Activated CD4-positive, alpha-beta memory T cell treated with anti-CD3 and anti-CD28 coated beads, Interleukin-2, amount 10 ng/mL, durations not matched to agents 7 days and 5 days (primary cell): Measurements from ENCODE around the gene ADGRA3. TPM values are rescaled to one million over a fixed set of nuclear protein-coding genes. Genes with fewer than 3 reads are reported as not detected.

ENCODE experiments used
- CTCF ChIA-PET: fragments of 350-600 bp; sonication (Branson Sonifier 250); formaldehyde crosslinking; loops from one replicate; lab custom pipeline; 2021; ENCODE audit warnings: antibody characterized with exemption, inconsistent platforms; lab: Charles Lee
- POLR2A ChIA-PET: fragments of 350-600 bp; sonication (Branson Sonifier 250); formaldehyde crosslinking; loops from one replicate; lab custom pipeline; 2021; ENCODE audit warnings: antibody characterized with exemption; lab: Charles Lee
- DNase-seq: peaks from one replicate; pipeline ENCODE4 v3.0.0-alpha.2; 2020
- H3K27ac Mint-ChIP-seq: one replicate; pipeline ENCODE4 v1.8.0; 2021; ENCODE audit warnings: mild to moderate bottlenecking, mixed read lengths
- H3K27me3 Mint-ChIP-seq: one replicate; pipeline ENCODE4 v1.8.0; 2021; ENCODE audit warnings: mixed read lengths
- H3K36me3 Mint-ChIP-seq: one replicate; pipeline ENCODE4 v1.8.0; 2021; ENCODE audit warnings: low read depth, mixed read lengths
- H3K4me1 Mint-ChIP-seq: one replicate; pipeline ENCODE4 v1.8.0; 2021; ENCODE audit warnings: mixed read lengths
- H3K4me3 Mint-ChIP-seq: one replicate; pipeline ENCODE4 v1.8.0; 2021; ENCODE audit warnings: mild to moderate bottlenecking, mixed read lengths
- H3K9me3 Mint-ChIP-seq: one replicate; pipeline ENCODE4 v1.8.0; 2021; ENCODE audit warnings: mixed read lengths
- total RNA-seq, 2 experiments: library from RNA; stranded (reverse); gene quantifications; one replicate each; pipeline ENCODE4 v1.2.3, GENCODE V29; 2021

The ADGRA3 gene
- total RNA-seq, 2 experiments from 2014 or later = 0.18 to 0.50 TPM

DNA sequence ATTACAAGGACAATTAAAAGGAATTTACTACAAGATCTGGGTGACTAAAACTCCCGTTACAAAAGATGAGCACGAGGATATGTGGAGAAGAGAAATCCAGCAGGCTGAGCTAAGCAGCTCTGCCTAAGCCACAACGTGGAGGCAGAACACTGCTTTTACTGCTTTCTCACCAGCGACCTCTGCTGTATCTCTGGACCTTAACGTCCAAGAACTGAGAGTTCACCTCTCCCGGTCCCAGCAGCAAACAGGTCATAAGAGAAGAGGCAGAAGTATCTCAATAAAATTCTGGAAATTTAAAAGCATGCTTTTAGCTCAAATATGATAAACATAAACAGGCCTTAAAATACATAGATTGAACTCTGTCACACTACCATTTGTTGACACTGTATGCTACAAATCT is 81.0 kb downstream of the ADGRA3 start:
- POLR2A ChIA-PET = no interaction called here
- Mint-ChIP-seq H3K9me3 (peaks cover 5% of the 10 kb centered on the region), H3K4me1 (no peaks in the 10 kb centered on the region), H3K27me3 (no peaks in the 10 kb centered on the region), H3K27ac (no peak overlapping the region), H3K4me3 (no peak overlapping the region), H3K36me3 (no peaks in the 10 kb centered on the region)
- CTCF ChIA-PET = no interaction called here
- no peak for DNase-seq

DNA sequence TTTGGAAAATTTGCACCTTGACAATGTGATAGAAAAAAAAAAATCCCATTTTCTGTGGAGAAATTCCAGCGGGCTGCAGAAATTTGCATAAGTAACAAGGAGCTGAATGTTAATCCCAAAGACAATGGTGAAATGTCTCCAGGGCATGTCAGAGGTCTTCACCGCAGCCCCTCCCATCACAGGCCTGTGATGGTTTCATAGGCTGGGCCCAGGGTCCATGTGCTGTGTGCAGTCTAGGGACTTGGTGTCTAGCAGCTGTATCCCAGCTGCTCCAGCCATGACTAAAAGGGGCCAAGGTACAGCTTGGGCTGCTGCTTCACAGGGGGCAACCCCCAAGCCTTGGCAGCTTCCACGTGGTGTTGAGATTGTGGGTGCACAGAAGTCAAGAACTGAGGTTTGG is 85.2 kb downstream of the ADGRA3 start:
- no peaks in the 10 kb centered on the region for H3K27me3 Mint-ChIP-seq
- peaks cover 6% of the 10 kb centered on the region for H3K9me3 Mint-ChIP-seq
- no peaks in the 10 kb centered on the region for H3K36me3 Mint-ChIP-seq
- H3K27ac Mint-ChIP-seq = no peak overlapping the region
- CTCF ChIA-PET = no interaction called here
- no peak overlapping the region for H3K4me3 Mint-ChIP-seq
- H3K4me1 Mint-ChIP-seq = no peaks in the 10 kb centered on the region
- DNase-seq = no peak
- POLR2A ChIA-PET = no interaction called here

GRCh38 chr4:22428441-22428840 is 87.4 kb downstream of the ADGRA3 start:
- ChIA-PET CTCF (no interaction called here), POLR2A (no interaction called here)
- Mint-ChIP-seq H3K4me3 (no peak overlapping the region), H3K27me3 (no peaks in the 10 kb centered on the region), H3K36me3 (no peaks in the 10 kb centered on the region), H3K4me1 (no peaks in the 10 kb centered on the region), H3K27ac (no peak overlapping the region), H3K9me3 (peaks cover 6% of the 10 kb centered on the region)
- no peak for DNase-seq

GRCh38 chr4:22427675-22428074 is 88.2 kb downstream of the ADGRA3 start:
- Mint-ChIP-seq H3K36me3 (no peaks in the 10 kb centered on the region), H3K4me3 (no peak overlapping the region), H3K27me3 (no peaks in the 10 kb centered on the region), H3K4me1 (no peaks in the 10 kb centered on the region), H3K27ac (no peak overlapping the region), H3K9me3 (peaks cover 6% of the 10 kb centered on the region)
- POLR2A ChIA-PET = no interaction called here
- CTCF ChIA-PET = no interaction called here
- no peak for DNase-seq

- no peaks in the 10 kb centered on the region for H3K9me3 Mint-ChIP-seq
- no peaks in the 10 kb centered on the region for H3K27me3 Mint-ChIP-seq
- H3K36me3 Mint-ChIP-seq = no peaks in the 10 kb centered on the region
- no peak overlapping the region for H3K4me3 Mint-ChIP-seq
- no peak overlapping the region for H3K27ac Mint-ChIP-seq
- ChIA-PET CTCF (no interaction called here), POLR2A (no interaction called here)
- DNase-seq = no peak
- no peaks in the 10 kb centered on the region for H3K4me1 Mint-ChIP-seq
These were observed 95.6 kb downstream of the ADGRA3 start for GRCh38 chr4:22420291-22420690.

GRCh38 chr4:22417408-22417807 is 98.5 kb downstream of the ADGRA3 start:
- CTCF ChIA-PET = no interaction called here
- H3K27ac Mint-ChIP-seq = no peak overlapping the region
- H3K27me3 Mint-ChIP-seq = no peaks in the 10 kb centered on the region
- no peaks in the 10 kb centered on the region for H3K36me3 Mint-ChIP-seq
- POLR2A ChIA-PET = no interaction called here
- no peak overlapping the region for H3K4me3 Mint-ChIP-seq
- H3K9me3 Mint-ChIP-seq = no peaks in the 10 kb centered on the region
- DNase-seq = no peak
- H3K4me1 Mint-ChIP-seq = no peaks in the 10 kb centered on the region

DNA sequence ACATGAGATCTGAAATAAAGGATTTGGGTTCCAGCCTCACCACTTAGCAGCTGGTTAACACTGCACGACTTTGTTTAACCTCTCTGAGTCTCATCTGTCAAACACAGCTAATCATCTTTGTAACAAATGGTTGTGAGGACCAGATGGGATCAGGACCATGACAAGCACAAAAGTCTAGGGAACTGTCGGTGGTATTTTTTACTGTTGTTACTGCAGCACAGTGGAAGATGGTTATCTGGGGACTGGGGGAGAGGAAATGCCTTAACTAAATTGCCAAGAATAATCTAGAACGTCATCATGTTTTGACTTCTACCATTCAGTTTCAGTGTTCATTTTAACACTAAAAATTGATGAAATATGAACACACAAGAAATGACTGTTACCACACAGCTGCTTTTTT is 99.5 kb downstream of the ADGRA3 start:
- no peaks in the 10 kb centered on the region for H3K36me3 Mint-ChIP-seq
- H3K27me3 Mint-ChIP-seq = no peaks in the 10 kb centered on the region
- H3K4me1 Mint-ChIP-seq = no peaks in the 10 kb centered on the region
- H3K4me3 Mint-ChIP-seq = no peak overlapping the region
- no peak for DNase-seq
- POLR2A ChIA-PET = no interaction called here
- CTCF ChIA-PET = interaction anchor here (0.7 to 1.1 kb wide), 2 partner anchors 9 to 27 kb away, joined by 3 read pairs; no protein-coding TSS in a partner anchor
- H3K27ac Mint-ChIP-seq = no peak overlapping the region
- no peaks in the 10 kb centered on the region for H3K9me3 Mint-ChIP-seq

DNA sequence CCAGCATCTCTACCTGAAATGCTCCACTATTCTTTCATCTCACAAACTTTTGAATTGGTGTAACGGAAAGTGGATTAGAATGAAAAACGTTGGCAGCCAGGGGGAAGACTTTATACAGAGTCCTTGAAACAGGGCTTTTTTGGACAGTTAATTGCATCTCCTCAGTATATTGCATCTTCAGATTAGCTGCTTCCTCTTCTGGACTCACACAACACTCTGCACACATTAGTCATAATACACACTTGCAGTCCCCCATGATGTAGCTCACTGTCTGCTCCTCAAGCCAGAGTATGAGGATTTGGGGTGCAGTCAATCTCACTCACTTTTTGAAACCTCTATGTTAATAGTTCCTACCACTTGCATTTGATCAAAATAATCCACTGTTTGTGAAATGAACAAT is 101.0 kb downstream of the ADGRA3 start:
- H3K9me3 Mint-ChIP-seq = no peaks in the 10 kb centered on the region
- no peak for DNase-seq
- H3K27ac Mint-ChIP-seq = no peak overlapping the region
- ChIA-PET POLR2A (no interaction called here), CTCF (no interaction called here)
- H3K4me1 Mint-ChIP-seq = no peaks in the 10 kb centered on the region
- no peaks in the 10 kb centered on the region for H3K36me3 Mint-ChIP-seq
- H3K27me3 Mint-ChIP-seq = no peaks in the 10 kb centered on the region
- no peak overlapping the region for H3K4me3 Mint-ChIP-seq

DNA sequence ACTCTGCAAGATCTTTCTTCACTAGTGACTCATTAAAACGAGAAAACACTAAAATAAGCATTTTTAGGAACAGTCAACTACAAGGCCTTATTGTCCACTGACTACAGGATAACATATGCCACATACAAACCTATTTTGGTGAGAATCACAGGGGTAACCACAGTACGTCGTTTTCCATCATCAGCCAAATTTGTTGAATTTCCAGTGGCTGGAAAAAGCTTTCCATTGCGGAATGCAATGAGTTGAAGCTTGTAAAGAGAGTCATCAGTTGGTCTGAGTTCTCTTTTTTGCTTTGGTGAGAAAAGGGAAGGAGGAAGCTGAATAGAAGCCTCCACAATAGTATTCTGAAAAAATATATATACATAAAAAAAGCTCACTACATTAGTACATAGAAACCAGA is 102.4 kb downstream of the ADGRA3 start:
- H3K4me1 Mint-ChIP-seq = no peaks in the 10 kb centered on the region
- H3K27me3 Mint-ChIP-seq = no peaks in the 10 kb centered on the region
- H3K27ac Mint-ChIP-seq = no peak overlapping the region
- ChIA-PET POLR2A (no interaction called here), CTCF (interaction anchor here (0.6 kb wide), 1 partner anchor 1037 kb away, joined by 3 read pairs; no protein-coding TSS in a partner anchor)
- no peak for DNase-seq
- no peaks in the 10 kb centered on the region for H3K9me3 Mint-ChIP-seq
- H3K36me3 Mint-ChIP-seq = no peaks in the 10 kb centered on the region
- no peak overlapping the region for H3K4me3 Mint-ChIP-seq

DNA sequence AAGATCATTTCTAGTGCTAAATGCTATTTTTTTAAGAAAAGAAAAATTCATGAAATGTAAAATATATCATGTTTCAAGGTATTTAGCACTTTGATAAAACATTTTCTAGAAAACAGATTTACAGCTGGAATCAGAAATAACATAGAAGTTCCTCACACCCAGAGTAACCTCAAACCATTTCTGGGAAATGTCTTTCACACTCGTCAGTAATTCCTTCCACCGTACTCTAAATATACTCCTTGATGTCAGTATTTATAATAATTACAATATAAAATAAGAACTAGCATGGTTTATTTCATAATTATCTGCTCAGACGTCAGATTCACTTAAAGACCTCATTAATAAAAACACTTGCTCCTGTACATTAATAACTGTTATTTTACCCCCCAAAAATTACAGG is 103.9 kb downstream of the ADGRA3 start:
- CTCF ChIA-PET = no interaction called here
- POLR2A ChIA-PET = no interaction called here
- H3K4me1 Mint-ChIP-seq = no peaks in the 10 kb centered on the region

DNA sequence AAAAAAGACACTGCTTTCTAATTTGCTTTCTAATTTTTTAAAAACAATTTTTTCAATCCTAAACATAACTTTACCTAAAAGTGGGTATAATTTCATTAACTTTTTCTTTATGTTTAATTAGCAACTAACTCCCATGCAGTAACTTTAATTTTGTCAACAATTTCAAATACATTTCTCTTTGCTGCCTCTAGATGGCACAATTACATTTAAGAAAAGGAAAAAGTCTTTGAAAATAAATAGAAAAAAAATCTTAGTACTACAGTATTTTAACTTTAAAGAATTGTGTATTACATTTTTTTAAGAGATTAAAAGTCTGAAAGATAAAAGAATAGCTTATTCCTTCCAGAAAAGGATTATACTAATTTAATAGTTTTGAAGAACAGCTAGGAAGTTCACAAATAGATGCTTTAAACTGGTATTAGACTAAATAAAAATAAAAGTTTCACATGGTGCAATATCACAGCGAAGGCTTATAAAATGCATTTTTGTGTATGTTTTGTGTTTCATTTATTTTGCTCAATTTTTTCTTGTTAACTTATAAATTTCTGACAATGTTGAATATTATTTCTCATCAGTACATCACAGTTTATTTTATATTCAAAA is 105.1 kb downstream of the ADGRA3 start:
- no peaks in the 10 kb centered on the region for H3K36me3 Mint-ChIP-seq
- no peaks in the 10 kb centered on the region for H3K4me1 Mint-ChIP-seq
- H3K27ac Mint-ChIP-seq = no peak overlapping the region
- no peak for DNase-seq
- CTCF ChIA-PET = interaction anchor here (1.7 to 2.0 kb wide), 2 partner anchors 197 to 281 kb away, joined by 4 to 6 read pairs; no protein-coding TSS in a partner anchor
- H3K4me3 Mint-ChIP-seq = no peak overlapping the region
- no peaks in the 10 kb centered on the region for H3K27me3 Mint-ChIP-seq
- POLR2A ChIA-PET = no interaction called here
- peaks cover 3% of the 10 kb centered on the region for H3K9me3 Mint-ChIP-seq

More for the DNA sequence above, 103.9 kb downstream of the ADGRA3 start:
- no peak for DNase-seq
- H3K9me3 Mint-ChIP-seq = no peaks in the 10 kb centered on the region
- no peaks in the 10 kb centered on the region for H3K27me3 Mint-ChIP-seq
- H3K4me3 Mint-ChIP-seq = no peak overlapping the region
- H3K27ac Mint-ChIP-seq = no peak overlapping the region
- no peaks in the 10 kb centered on the region for H3K36me3 Mint-ChIP-seq

- ChIA-PET CTCF (interaction anchor here (1.1 kb wide), 1 partner anchor 619 kb away, joined by 3 read pairs; no protein-coding TSS in a partner anchor), POLR2A (no interaction called here)
- no peak overlapping the region for H3K4me3 Mint-ChIP-seq
- DNase-seq = no peak
- H3K36me3 Mint-ChIP-seq = no peaks in the 10 kb centered on the region
- H3K4me1 Mint-ChIP-seq = no peaks in the 10 kb centered on the region
- peaks cover 4% of the 10 kb centered on the region for H3K9me3 Mint-ChIP-seq
- H3K27me3 Mint-ChIP-seq = no peaks in the 10 kb centered on the region
- H3K27ac Mint-ChIP-seq = no peak overlapping the region
These were observed 107.4 kb downstream of the ADGRA3 start for GRCh38 chr4:22408474-22408873.

DNA sequence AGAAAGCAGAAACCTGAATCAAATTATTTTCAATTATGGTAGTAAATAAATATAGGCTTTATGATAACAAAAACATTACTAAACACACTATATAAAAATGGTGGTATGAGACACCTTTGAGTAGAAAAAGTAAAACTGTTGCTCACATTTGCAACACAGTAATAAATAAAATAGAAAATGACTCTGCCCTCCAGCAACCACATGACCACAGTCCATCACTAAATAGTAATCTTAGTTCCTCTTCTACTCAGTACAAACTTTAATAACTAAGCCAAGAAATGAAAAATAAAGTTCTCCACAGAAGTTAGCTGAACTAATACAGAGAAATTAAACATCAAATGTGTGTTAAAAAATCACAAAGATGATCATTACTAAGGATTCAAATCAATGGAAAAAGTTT is 108.5 kb downstream of the ADGRA3 start:
- no peak for DNase-seq
- no peaks in the 10 kb centered on the region for H3K27me3 Mint-ChIP-seq
- peaks cover 4% of the 10 kb centered on the region for H3K9me3 Mint-ChIP-seq
- no peaks in the 10 kb centered on the region for H3K4me1 Mint-ChIP-seq
- H3K36me3 Mint-ChIP-seq = no peaks in the 10 kb centered on the region
- no peak overlapping the region for H3K27ac Mint-ChIP-seq
- POLR2A ChIA-PET = no interaction called here
- H3K4me3 Mint-ChIP-seq = no peak overlapping the region
- CTCF ChIA-PET = interaction anchor here (1.0 to 1.9 kb wide), 2 partner anchors 9 to 18 kb away, joined by 3 to 6 read pairs; no protein-coding TSS in a partner anchor

GRCh38 chr4:22398671-22399070 is 117.2 kb downstream of the ADGRA3 start:
- Mint-ChIP-seq H3K4me1 (no peaks in the 10 kb centered on the region), H3K9me3 (no peaks in the 10 kb centered on the region), H3K36me3 (no peaks in the 10 kb centered on the region), H3K27me3 (no peaks in the 10 kb centered on the region), H3K27ac (no peak overlapping the region), H3K4me3 (no peak overlapping the region)
- ChIA-PET POLR2A (no interaction called here), CTCF (no interaction called here)
- no peak for DNase-seq
